Skeletal muscle tissue (tissue), 4 donors: Measurements from ENCODE around the gene TLCD3A. TPM values are rescaled to one million over a fixed set of nuclear protein-coding genes. Genes with fewer than 3 reads are reported as not detected.

Experiments
- H3K27ac ChIP-seq: one replicate; pipeline ENCODE4 v1.7.0; 2013; ENCODE audit warnings: mild to moderate bottlenecking, low read depth, low read length, inconsistent platforms
- H3K27me3 ChIP-seq, 3 donors: one replicate each; pipeline ENCODE4 v1.7.0; 2013; ENCODE audit warnings: low read length in 3 of 3; ENCODE audit not compliant: control insufficient read depth in 3 of 3, insufficient read depth in 3 of 3
- H3K36me3 ChIP-seq, 3 donors: one replicate each; pipeline ENCODE4 v1.7.0; 2013; ENCODE audit warnings: low read length in 3 of 3; ENCODE audit not compliant: control insufficient read depth in 3 of 3, insufficient read depth in 3 of 3
- H3K4me1 ChIP-seq, 3 donors: one replicate each; pipeline ENCODE4 v1.7.0; 2013; ENCODE audit warnings: low read length in 3 of 3, mild to moderate bottlenecking in 3 of 3; ENCODE audit not compliant: control insufficient read depth in 3 of 3, insufficient read depth in 3 of 3
- H3K4me3 ChIP-seq, 3 donors: one replicate each; pipeline ENCODE4 v1.7.0; 2013; ENCODE audit warnings: low read length in 3 of 3
- H3K9ac ChIP-seq, 3 donors: one replicate each; pipeline ENCODE4 v1.7.0; 2013; ENCODE audit warnings: low read length in 3 of 3, mild to moderate bottlenecking in 3 of 3, moderate library complexity in 2 of 3, low read depth in 1 of 3
- H3K9me3 ChIP-seq, 3 donors: one replicate each; pipeline ENCODE4 v1.7.0; 2013; ENCODE audit warnings: low read length in 3 of 3; ENCODE audit not compliant: control insufficient read depth in 3 of 3
- total RNA-seq: library from RNA; depleted of rRNA; stranded (reverse); fragments of >200 nt; gene quantifications from one replicate; pipeline ENCODE4 v1.2.3, GENCODE V29; 2014
- donor health status: Osteomylitis.

The TLCD3A gene
- total RNA-seq, 1 donor from 2014 or later = 14.6 TPM

- H3K27ac ChIP-seq = no peak overlapping the region
- peaks cover 38 to 44% (median 43%) of the 10 kb centered on the region in 3 donors for H3K36me3 ChIP-seq
- H3K9me3 ChIP-seq = no peaks in the 10 kb centered on the region
- no peak overlapping the region for H3K4me3 ChIP-seq
- H3K27me3 ChIP-seq = no peaks in the 10 kb centered on the region
- no peak overlapping the region for H3K9ac ChIP-seq
- peaks cover 13 to 17% (median 16%) of the 10 kb centered on the region in 3 donors for H3K4me1 ChIP-seq
Measured at GRCh38 chr17:792277-792676, 59.9 kb downstream of the TLCD3A start.

Other genes with a start within 250 kb of the TLCD3A start
- gene VPS53, start 17.8 kb upstream of the TLCD3A start, total RNA-seq = 9.9 TPM
- 7.8 TPM for gene GEMIN4, start 19.7 kb downstream of the TLCD3A start, total RNA-seq
- gene GLOD4, start 49.7 kb downstream of the TLCD3A start, total RNA-seq = 36.5 TPM
- 18.8 TPM for gene MRM3, start 49.8 kb downstream of the TLCD3A start, total RNA-seq
- 33.9 TPM for gene NXN, start 247.2 kb downstream of the TLCD3A start, total RNA-seq